B cell (primary cell): ENCODE results near the gene CDS1.

Source experiments
- EZH2 ChIP-seq: IDR thresholded peaks from 2 replicates; pipeline ENCODE4 v1.6.1; 2012; ENCODE audit warnings: borderline replicate concordance, low read depth, mild to moderate bottlenecking, moderate library complexity, low read length; ENCODE audit not compliant: insufficient read depth, poor library complexity, severe bottlenecking
- TF ChIP-seq, protein P1 (sequence below): fragments of 200-600 bp; IDR thresholded peaks from one replicate; pipeline ENCODE4 v1.8.0; 2022; ENCODE audit warnings: antibody characterized with exemption, mild to moderate bottlenecking

- TF ChIP-seq, protein P1, sequence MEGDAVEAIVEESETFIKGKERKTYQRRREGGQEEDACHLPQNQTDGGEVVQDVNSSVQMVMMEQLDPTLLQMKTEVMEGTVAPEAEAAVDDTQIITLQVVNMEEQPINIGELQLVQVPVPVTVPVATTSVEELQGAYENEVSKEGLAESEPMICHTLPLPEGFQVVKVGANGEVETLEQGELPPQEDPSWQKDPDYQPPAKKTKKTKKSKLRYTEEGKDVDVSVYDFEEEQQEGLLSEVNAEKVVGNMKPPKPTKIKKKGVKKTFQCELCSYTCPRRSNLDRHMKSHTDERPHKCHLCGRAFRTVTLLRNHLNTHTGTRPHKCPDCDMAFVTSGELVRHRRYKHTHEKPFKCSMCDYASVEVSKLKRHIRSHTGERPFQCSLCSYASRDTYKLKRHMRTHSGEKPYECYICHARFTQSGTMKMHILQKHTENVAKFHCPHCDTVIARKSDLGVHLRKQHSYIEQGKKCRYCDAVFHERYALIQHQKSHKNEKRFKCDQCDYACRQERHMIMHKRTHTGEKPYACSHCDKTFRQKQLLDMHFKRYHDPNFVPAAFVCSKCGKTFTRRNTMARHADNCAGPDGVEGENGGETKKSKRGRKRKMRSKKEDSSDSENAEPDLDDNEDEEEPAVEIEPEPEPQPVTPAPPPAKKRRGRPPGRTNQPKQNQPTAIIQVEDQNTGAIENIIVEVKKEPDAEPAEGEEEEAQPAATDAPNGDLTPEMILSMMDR = no peak
- TF ChIP-seq EZH2 = no peak
Observed at GRCh38 chr4:84574069-84574720, 8.7 kb upstream of the CDS1 start.
